NOMO-1 treated with DMSO at 0.1 percent for 48 hours (cell line): ENCODE measurements around the gene GCG.

Source experiments
- DNase-seq: peaks from one replicate; lab custom pipeline; 2025; ENCODE audit not compliant: unreplicated experiment; lab: John Stamatoyannopoulos, UW

Gene GCG

DNA sequence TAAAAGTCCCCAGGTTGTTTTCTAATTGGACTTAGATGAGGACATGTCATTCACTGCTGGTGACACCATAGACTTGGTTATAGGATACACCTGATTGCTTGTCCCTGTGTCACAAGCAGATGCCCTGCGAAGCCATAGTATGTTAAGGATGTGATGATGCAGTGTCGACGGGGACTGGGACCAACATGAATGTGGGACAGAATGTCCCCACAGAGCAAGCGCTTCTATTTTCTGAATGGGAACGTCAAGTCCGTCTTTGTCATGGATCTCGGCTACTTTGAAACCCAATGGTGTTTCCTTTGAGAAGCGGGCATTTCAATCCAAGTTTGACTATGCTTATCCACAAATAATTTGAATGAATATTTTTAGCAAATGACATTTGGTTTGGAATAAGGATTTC is 2.1 kb downstream of the GCG start:
- no peak for DNase-seq

DNA sequence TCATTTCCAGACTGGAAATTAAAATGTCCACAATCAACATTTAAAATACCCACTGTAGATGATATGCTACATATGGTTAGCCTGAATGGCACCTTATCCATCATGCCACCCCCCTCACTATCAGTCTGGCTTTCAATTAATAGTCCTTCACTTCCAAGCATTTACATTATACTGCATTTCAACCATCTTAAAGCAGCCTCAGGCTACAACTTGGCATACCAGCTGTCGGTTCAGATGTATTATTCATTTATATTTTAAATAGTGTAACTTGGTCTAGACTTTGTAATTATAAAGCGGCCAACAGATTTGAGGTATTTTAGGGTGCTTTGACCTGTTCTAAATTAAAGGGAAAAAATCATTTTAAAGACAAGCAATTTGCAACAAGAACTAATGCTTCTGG is 2.6 kb downstream of the GCG start:
- no peak for DNase-seq

DNA sequence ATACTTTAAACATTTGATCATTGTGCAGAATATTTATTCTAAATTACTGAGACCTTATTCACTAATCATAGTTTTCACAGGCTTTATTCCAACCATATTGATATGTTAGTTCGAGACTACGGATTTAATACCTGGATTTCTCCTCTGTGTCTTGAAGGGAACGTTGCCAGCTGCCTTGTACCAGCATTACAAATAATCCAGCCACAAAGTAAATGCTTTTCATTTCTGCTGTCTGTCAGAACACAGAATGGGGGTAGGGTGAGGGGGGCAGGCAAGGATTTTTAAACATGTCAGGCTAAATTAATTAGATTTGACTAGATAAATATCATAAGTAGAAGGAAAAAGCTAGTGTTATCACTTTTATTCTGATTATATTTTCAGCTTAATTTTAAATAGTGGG is 3.1 kb downstream of the GCG start:
- no peak for DNase-seq

DNA sequence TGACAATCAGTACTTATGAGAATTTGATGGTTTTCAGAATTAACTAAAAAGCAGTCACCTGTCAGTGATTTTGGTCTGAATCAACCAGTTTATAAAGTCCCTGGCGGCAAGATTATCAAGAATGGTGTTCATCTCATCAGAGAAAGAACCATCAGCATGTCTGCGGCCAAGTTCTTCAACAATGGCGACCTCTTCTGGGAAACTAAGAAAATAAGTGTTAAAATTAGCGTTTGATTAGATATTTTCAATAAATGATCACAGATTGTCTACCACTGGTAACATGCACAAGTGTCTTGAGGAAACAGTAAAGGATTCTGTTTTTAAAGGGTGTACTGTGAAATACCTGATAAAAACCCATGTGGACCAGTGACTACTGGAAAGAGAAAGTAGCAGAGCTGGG is 8.1 kb downstream of the GCG start:
- peak; percentile 11 for DNase-seq

DNA sequence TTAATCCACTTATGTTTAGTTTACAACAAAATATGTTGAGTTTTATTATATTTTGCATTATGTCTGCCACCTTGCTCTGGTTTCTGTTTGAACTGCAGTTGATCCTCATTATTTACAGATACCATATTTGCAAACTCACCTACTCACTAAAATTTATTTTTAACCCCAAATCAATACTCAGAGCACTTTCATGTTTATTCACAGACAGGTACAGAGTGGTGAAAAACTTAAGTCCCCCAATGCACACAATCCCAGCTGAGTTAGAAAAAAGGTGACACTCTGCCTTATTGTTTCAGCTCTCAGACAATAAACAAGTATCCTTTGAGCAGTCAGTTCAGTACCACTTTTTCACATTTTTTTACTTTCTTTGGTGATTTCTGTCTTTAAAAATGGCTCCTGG is 13.7 kb downstream of the GCG start:
- no peak for DNase-seq

DNA sequence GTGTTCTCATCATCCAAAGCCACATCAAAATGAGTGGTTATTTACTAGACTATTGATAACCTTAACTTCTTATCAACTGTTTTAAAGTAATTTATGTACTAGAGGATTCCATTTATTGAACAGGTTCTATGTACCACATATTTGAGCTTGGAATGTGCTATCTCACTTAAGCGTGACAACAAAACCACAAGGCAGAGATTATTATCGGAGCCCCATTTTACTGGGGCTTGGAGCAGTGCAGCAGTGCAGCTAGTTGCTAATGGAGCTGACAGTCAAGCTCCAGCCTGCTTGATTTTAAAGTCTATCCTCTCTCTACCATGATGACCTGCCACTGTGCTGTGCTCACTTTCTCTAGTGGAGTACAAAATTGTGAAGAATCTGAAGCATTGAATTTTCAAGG is 24.6 kb downstream of the GCG start:
- DNase-seq = no peak

DNA sequence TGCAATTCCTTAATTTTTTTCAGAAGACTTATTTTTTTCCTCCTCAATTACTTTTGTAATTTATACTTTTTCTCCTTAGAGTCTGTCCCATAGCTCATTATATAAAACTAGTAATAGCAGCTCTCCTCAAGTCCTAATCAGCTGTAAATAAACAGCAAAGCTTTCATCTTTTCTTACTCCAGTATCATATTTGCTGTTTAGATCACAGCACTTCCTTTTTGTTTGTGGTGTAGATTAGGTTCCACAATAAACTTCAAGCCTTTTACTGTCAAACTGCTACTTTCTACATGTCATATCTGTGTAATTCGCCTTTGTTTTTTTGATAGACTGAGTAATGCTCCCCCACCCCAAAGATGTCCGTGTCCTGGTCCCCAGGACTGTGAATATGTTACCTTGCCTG is 25.5 kb downstream of the GCG start:
- peak; percentile 37 for DNase-seq

DNA sequence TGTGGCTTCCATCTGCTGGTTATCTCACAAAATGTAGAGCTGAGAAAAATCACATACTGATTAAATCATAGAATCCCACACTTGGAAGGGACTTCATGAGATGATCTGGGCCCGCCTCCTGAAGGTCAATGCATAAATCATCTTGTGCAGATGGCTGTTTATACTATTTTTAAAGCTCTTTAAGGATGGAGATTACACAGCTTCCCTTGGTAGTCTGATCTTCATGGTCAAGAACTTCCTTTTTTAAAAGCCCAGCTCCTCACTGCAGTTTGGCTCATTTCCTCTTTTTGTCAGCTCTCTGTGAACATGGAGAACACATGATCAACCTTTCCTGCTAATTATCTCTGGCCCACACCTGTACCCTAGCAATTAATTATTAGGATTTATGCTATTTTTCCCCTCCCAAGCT is 25.9 kb downstream of the GCG start:
- peak; percentile 98 for DNase-seq

DNA sequence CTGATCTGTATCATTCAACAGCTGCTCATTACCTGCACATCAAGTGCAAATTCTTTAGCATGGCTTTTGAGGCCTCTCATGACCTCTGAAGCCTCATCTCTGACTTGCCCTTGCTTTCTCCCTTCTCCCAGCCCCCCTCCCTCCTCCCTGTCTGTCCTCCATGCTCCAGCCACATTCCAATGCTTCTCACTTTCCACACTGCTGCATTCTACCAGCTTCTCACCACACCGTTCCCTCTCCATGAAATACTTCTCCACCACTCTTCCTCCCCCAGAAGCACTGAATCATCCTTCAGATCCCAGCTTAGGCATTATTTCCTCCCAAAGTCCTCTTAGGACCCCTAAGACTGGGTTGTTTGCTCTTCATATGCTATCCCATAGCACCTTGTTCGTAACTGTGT is 26.9 kb downstream of the GCG start:
- DNase-seq = no peak

DNA sequence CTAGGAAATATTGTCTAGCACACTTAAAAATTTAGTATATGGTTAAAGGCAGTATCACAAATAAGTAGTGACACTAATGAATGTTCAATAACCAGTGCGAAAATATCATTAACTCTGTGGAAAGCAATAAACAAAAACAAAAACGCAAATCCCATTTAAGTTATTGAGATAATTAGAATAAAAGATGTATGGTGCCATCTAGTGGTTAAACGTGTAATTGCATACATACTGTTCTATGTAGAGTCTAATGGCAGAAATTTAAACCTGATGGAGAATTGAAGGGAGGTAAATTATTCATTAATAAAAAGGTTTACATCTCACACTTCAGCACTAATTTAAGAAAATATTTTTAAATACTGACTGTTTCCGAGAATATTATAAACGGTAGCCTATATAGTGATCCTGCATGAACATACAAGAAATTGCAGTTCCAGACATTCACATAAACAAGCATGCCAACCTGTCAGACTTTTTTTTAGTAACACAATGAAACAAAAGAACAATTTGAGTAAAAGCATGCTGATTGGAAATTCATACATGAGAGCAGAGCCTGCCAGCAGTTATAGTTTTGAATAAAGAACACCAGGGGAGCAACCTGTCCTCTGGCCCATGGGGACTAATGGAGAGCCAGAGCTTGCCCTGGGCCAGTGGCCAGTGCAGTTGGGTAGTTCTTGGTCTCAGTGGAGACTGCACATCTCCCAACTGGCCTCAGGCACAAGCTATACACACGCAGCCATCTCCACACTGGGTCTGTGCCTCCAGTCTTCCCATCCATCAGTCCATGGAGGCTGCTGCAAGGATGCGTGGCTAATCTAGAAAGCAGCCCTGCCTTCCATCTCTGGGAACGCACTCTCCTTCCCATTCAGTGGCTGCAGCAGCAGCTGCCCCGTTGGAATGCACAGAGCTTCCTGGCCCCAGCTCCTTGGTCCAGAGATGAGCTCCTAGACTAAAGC is 28.0 kb downstream of the GCG start:
- peak; percentile 49 for DNase-seq

DNA sequence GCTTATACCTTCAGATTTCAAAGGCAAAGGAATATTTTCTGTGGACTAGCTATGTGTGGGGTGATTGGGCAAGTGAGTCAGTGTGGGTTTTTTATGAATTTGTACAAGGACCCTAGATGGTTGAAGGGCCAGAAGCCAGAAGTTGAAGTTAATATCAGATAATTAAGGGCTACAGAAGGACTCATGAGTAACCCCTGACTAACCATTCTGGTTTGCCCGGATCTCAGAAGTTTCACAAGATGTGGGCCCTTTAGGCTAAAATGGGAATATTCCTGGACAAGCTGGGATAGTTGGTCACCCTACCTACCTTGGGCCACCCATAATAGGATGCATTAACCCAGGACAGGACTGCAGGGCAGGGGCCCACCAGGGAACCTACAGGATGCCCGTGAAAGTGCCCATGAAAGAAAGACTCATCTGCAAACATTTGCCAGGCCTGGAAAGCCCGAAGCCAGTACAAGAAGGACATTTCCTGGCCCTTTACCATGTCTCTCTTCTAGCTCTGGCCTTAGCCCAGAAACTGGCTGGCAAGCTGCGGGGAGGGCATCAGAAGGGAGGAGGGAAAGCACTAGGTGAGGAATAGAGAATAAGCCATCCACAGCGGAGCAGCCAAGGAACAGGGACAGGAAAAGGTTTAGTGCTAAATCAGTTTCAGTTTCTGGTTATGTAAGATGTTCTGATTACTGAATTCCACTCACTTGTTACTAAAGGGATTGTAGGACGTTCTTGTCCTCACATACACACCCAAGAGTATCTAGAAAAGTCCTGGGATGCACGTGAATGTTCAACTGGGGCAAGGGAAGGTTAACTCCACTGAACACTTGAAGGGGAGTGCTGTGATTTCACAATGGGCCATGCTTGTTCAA is 33.6 kb downstream of the GCG start:
- DNase-seq = no peak

DNA sequence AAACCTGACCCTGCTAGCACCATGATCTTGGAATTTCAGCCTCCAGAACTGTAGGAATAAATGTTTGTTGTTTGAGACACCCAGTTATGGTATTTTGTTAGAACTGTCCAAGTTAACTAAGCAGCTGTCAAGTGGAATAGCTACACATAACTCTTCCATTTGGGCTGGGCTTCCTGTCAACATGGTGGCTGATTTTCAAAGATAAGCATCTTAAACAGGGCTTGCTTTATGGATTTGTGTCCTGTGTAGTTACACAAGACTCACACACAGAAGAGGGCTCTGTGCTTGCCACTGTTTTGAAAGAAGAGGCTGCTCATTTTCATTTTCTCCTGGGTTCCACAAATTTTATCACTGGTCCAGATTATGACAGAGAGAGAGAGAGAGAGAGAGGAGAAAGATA is 35.7 kb downstream of the GCG start:
- DNase-seq = no peak

DNA sequence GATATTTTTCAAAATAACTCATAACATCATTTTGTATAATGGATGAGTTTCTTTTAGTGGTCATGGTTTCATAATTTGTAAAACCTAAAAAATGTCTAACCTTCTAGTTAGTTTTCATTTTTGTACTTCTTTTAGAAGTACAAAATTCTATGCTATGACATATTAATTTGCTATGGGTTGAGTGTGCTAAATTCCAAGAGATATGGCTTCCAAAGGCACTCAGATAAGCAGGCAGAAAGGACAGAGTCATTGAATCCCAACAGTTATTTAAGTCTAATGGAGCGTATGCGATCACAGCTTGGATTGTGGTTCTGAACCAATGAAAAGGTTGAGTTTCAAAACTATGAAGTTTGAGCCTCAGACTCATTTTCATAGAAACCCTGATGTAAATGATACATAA is 37.0 kb downstream of the GCG start:
- DNase-seq = no peak

DNA sequence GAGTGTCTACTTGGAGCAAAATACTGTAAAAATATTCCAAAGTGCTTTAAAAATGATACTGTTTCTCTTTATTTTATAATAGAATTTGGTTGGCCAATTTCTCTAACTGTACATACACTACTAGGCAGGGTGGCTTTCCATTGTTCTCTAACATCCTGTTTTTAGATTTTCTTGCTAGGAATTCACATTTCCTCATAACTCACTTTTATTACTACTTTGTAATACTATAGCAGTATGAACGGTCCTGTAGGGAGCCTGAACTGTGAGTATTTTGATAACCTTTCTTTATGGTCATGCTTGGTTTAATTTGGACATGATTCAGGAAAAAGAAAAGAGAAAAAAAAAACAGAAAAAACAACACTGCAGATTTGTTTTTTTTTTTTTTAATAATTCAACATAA is 37.8 kb downstream of the GCG start:
- DNase-seq = peak; percentile 35

DNA sequence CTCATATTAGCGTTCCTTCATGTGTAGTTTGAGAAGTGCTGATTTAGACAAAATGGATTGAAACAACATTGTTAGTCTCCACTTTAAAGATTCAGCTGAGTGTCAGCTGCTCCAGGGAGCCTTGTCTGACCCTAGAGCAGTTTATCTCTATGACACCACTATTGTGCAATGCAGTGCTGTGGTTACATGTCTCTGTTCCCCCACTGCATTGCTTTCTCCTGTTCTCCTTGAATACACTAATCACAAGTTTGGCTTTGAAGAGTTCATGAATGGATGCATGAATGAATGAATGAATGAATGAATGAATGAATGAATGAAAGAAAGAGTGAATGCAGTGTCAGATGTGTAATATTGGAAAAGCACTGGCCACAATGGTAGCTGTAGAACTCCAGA is 38.3 kb downstream of the GCG start:
- DNase-seq = peak; percentile 84

DNA sequence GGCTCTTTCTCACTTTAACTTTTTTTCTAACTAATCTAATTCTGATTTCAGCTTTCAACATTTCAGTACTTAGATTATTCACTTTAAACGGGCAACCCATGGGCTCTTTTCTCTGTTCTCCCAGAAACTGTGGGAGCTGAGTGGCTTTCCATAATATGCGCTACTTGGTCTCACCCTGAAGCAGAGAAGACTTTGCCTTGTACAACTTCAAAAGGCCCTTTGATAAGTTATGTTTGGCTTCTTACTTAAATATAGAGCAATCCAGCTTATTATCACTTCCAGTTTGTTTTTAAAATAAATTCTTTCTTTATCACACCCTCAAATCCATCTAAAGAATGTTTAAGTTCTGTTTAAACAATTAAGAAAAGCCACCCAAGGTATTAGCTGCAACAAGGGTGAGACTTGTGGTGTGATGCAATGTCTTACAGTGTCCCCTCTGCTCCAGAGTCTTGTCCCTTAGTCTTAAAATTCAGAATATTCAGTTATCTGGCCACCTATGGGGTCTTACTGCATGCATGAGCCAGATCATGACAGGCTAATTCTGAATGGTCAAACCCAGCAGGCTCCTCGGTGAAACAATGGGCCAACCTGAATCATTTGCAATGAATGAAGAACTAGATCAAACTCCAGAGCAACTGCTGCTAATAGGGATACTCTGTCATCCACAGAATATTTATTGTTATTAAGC is 38.8 kb downstream of the GCG start:
- DNase-seq = no peak

DNA sequence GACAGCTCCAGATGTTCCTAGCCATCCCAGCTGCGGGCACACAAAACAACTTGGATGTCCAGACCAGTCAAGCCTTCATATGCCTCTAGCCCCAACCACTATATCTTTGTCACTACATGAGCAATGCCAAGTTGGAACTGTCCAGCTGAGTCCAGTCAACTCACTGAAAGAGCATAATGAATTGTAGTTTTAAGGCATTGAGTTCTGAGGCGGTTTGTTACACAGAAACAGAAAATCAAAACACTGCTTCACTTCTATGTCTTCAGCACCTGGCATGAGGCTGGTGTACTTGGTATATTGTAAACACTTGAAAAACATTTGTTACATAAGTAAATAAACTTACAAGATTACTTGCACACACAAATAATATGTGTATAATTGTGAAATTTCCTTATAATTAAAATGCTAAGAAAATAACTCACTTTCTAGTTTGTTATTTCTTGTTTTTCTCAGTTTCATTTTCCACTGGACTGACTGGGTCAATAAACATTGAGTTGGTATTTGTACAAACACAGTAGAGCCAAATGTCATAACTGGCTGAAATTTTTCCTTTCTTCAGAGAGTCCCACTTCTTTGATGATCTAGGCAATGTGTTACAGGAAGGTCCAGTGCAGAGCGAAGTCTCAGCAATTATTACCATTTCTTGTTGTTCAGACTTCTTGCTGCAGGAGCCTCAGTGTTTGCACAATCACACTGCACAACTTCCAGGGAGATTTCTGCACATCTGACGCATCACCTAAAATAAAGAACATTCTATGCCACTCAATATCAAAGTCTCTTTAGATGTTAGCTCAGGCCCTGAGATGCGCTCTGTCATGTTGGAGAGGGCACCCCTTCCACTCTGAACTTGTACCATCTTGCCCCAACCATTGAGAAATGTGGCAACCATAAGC is 39.8 kb downstream of the GCG start:
- DNase-seq = peak; percentile 30

DNA sequence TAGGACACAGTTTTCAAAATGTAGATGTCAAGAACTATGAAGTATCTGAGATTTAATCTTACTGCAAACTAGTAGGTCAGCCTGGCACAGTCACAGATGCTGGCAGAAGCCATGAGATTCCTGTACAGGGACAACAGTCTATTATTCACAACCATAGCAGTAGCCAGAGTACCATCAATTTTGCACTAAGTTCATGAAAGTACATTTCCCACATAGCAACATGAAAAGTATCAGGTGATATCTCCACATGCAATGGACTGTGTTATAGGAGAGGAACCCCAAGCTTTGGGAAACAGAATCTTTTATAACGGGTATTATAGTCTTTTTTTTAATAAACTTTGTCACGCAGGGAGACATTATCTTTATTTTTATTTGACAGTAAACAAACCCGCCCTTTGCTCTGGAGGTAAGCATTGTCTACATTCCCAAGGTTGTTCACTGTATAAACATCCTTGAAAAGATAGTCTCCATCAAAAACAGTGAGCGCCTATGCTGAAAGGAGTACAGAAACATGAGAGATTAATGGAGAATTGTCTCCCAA is 44.6 kb downstream of the GCG start:
- DNase-seq = no peak

DNA sequence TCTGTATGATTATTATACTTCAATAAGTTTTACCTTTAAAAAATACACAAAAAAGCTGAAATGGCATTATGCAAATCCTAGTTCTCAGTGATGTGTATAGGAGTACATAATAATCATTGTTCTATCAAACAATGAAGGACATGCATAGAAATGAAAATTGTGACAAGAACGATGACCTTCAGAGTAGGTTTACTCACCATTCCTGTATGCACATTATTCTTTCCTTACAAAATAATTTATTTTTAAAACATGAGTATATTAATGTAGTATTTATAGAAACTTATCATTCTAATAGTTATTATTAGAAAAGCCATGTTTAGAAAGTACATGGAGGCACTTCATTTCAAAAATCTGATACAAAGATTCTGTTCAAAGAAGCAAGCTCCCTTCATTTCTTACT is 45.3 kb downstream of the GCG start:
- no peak for DNase-seq

DNA sequence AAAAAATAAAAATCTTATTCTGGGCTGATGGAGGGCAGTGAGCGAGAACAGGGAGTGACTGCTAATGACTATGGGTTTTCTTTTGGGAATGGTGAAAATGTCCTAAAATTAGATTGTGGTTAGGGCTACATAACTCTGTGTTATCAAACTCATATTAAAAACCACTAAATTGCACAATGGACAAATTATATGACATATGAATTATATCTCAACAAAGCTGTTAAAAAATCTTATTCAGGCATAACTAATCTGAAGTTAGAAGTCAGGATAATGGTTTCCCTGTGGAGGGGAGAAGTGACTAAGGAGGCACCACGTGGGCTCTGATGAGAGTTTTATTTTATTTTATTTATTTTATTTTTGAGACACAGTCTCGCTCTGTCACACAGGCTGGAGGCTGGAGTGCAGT is 45.9 kb downstream of the GCG start:
- no peak for DNase-seq
